Measurements from ENCODE around the gene TMEM203.
A peak's percentile ranks its signal among the peaks of the same experiment; 100 is the strongest.

TMEM203 gene

DNA sequence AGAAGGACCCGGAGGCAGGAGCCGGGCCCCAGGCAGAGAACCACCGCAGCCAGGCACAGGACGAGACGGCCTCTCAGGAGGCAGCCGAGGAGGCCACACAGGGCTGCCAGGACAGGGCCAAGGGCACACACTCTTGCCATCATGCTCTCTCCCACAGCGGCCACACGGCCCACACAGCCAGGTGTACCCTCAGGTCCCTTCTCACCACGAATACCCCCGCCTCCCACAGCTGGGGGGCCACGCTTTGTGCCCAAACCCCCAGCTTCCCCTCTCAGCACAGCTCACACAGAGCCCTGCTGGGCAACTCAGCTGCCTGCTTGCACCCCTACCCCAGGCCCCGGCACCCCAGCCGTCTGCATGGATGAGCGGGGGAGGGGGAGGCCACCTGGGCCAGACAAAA lies 11.7 kb downstream of the TMEM203 start:
- DNase-seq (ENCODE audit: low read depth): no peak

DNA sequence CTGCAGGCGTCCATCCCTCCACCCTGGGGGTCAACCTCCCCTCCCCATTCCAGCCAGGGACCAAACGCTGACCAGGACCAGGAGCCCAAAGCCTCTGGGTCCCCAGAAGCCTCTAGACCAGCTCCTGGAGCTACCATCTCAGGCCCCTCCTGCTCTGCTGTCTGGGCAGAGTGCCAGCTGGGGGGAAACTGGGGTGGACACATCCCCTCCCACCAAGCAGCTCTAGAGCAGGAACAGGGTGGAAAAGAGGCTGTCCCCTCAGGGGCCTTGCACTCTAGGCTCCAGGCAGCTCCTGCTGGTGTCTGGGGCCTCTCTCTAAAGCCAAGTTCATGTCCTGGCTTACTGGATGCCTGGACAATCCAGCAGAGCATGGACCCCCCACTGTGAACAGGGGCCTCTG lies 12.6 kb downstream of the TMEM203 start:
- no peak for DNase-seq (ENCODE audit: low read depth)

DNA sequence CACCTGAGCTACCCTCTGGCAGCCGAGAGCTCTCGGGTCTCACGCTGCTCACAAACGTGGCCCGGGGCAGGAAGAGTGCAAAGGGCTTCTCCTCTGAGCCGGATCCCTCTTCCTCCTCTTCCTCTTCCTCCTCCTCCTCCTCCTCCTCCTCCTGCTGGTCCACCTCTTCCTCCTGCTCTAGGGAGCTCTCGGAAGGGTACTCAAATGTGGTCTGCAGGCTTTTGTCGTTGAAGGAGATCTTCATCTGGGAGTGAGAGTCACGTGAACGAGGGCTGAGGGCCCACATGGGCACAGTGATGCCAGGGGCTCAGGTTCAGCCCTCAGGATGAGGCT lies 13.0 kb downstream of the TMEM203 start:
- DNase-seq (ENCODE audit: low read depth): no peak

DNA sequence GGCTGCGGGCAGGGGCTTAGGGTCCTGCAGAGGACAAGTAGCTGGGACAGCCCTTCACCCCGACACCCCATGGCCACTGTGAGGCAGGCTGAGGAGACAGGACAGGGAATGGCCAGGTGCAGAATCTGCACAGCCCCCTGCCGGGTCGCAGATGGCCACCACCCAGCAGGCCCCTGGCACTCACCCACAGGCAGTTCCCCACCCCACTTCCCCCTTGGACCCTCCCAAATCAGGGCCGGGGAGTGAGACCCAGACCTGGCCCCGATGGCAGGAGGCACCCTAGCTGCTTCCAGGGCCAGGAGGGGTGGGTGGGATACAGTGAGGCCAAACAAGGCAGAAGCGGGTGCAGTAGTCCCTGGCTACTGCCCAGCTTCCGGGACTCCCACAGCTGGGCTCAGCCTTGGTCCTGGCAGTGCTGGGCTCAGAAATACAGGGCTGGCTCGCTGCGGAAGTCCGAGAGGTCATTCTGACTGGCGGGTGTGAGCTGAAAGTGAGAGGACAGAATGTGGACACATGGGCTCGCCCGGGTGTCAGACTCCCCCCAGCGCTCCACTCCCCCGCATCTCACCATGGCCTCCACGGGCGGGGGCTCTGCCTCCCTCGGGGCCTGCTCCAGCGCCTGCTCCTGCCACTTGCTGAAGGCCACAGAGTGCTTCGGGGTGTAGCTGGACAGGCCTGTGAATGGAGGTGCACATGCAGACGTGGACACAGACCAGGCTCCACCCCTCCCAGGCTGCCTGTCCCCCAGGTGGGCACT lies 13.6 kb downstream of the TMEM203 start:
- DNase-seq (ENCODE audit: low read depth): no peak

DNA sequence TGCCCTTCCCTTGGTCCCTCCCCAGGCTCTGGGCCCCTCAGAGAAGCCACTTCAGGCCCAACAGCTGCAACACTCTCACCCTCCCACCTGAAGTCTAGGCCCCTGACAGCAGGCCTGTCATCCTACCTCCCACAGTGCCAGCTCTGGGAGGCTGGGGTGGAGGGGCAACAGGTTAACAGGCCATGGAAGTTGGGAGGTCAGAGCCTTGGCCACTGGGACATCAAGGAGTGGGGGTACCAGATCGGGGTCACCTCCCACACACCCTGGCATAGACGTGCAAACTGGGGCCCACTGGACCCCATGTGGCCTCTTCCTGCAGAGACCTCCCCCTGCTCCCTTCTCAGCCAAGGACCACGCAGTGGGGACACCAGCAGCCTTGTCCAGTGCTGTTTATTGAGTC lies 14.2 kb downstream of the TMEM203 start:
- DNase-seq (ENCODE audit: low read depth): no peak

DNA sequence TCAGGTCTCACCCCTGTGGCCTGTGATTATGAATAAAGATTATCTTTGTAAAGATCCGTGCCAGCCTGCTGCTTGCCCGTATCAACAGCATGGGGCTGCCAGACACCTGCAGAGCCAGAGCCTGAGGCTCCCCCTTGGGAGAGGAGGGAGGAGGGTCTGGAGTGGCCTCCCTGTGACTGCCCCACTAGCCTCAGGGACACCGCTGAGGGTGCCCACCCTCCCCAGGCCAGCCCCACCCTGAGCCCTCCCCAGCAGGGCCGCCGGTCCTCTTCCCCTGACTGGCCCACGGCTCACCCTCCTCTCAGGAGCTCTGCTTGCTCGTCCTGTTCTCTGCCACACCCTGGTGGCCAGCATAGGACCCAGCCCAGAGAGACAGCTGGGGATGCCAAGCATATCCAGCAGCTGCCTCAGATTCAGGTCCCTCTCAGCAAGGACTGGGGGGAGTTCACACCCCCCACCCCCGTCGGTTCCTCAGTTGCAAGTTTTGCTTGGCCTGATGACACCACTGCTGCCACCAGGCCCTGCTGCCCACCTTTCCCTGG lies 15.1 kb downstream of the TMEM203 start:
- DNase-seq (ENCODE audit: low read depth): no peak

DNA sequence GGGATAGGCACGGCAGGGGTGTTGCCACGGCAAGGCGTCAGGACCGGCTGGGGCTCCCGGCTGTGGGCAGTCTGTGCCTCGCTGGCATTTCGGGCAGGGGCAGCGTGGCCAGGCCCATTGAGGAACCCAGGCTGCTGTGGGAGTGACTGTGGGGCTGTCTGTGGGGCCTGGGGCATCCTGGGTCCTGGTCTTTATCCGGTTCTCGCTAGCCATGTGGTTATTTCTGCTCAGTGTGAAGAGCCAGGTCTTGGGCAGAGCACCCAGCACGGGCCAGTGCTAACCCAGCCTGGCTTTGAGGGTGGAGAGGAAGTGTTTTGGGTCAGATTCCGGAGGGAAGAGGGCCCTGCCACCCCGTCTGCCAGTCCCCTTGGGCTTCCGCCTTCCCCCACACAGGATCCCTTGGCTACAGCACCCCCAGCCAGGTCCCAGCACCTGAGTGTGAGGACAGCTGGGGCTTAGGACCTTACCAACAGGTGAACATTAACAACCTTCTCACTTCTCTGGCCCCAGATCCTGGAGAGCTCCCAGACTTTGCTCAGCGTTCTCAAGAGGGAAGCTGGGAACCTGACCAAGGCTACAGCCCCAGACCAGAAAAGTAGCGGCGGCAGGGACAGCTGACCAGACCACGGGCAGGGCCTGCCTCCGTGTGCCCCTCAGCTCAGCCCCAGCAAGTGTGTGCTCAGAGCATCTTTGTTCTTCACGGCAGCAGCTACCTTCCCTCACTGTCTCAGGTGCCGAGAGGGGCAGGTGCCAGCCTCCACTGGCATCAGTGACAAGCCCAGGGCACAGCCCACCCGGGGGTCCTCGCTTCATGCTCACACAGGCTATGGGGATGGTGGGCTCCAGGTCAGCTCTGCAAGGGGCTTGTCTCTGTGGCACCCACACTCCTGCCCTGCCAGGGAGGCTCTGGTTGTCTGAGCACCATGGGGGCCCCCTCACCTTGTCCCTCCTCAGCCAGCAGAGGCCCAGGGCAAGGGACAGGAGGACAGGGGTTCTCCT lies 15.9 kb downstream of the TMEM203 start:
- no peak for DNase-seq (ENCODE audit: low read depth)

DNA sequence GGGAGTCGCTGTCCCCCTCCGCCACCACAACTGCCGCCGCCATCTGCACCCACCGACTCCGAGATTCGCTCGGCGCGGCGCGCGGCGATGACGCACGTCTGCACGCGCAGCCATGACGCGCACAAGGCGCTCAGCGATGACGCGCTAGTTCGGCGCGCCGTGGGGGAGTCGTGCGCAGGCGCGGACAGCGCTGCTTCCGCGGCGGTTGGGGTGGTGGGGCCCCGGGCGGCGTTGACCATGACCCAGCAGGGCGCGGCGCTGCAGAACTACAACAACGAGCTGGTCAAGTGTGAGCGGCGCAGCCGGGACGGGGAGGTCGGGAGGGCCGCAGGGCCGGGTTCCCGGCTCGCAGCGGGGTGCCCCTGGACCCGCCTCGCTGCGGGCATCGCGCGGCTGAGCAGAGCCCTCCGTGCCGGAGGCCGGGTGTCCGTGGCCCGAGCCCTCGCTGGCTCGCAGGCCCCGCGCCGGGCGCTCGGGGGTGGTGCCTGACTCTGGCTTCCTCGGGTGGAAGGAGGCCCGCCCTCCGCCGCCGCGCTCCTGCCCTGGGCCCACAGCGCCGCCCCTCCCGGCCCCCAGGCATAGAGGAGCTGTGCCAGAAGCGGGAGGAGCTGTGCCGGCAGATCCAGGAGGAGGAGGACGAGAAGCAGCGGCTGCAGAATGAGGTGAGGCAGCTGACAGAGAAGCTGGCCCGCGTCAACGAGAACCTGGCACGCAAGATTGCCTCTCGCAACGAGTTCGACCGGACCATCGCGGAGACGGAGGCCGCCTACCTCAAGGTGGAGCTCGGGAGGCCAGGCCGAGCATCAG lies 16.8 kb downstream of the TMEM203 start, which contains the start of the genes ANAPC2 and SSNA1:
Gene ANAPC2 (minus strand): TSS at position 71 of the 807 bp plus-strand sequence. CDS start 28 bp downstream, at position 43.
Gene SSNA1 (plus strand): TSS at position 187 of the 807 bp plus-strand sequence. CDS start 51 bp downstream, at position 238.
- peak; percentile 83 for DNase-seq (ENCODE audit: low read depth)

DNA sequence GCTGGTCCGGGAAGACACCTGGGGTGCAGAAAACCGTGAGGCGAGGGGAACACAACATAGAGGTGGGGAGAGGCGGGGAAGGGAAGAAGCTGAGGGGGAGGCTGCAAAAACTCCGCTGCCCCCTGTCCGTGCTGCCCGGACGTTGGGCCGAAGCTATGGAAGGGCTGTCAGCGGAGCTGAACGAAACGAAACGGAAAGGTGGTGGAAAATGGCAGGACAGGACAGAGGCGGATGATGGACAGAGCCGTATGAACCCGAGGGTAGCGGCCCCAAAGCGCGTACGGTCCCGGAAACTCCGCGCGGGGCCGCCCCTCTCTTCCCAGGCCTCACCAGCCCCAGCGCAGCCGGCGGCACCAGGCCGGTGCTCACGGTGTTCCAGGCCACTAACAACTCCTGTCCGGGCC lies 17.4 kb downstream of the TMEM203 start:
- no peak for DNase-seq (ENCODE audit: low read depth)

DNA sequence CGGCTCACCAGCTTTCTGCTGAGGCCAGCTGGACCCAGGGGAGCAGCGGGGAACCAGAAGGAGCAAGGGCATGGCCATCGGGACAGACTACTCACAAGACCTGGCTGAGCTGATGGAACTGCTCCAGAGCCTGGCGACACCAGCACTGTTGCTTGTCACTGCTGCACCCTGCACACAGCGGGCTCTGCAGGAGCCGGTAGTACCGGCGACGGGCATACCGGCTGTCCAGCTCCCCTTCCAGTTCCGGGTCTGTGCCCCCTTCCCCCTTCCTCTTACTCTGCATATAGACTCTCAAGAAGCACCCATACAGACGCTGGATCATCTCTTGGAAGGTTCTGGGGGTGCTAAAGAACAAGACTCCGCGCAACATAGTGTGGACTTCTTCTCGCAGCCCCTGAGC lies 18.1 kb downstream of the TMEM203 start:
- no peak for DNase-seq (ENCODE audit: low read depth)

DNA sequence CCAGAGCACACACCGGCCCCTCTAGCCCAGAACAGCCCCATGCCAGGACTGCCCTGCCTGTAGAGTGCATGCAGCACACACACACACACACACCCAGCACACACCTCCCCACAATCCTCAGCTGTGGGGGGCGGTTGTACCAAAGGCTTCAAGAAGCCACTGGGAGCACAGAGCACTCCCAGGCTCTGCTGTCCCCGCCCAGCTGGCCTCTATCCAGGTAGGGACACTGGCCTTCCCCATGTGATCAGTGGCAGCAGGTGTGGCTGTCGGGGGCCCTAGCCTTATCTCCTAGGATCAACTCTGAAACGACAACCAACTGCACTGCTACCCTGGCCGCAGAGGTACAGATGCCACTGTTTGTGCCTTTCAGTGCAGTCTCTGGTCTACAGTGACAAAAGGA lies 19.1 kb downstream of the TMEM203 start:
- no peak for DNase-seq (ENCODE audit: low read depth)

DNA sequence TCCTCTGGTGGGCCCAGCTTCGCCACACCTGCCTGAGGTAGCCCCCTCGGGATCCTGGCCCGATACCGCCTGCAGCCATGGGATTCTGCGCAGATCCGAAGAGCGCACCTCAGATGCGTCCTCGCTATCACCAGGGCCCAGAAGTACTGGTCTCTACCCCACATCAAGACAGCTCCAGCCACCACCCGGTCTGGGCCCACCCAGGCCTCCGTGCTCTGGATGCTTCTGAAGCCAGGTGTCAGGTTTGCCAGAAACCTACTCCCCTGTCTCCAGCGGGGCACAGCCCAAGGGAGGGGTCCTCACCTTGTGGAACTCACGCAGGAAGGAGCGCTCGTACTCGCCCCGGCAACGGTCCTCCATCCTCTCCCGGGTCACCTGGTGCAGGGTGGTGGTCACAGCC lies 19.5 kb downstream of the TMEM203 start:
- no peak for DNase-seq (ENCODE audit: low read depth)

DNA sequence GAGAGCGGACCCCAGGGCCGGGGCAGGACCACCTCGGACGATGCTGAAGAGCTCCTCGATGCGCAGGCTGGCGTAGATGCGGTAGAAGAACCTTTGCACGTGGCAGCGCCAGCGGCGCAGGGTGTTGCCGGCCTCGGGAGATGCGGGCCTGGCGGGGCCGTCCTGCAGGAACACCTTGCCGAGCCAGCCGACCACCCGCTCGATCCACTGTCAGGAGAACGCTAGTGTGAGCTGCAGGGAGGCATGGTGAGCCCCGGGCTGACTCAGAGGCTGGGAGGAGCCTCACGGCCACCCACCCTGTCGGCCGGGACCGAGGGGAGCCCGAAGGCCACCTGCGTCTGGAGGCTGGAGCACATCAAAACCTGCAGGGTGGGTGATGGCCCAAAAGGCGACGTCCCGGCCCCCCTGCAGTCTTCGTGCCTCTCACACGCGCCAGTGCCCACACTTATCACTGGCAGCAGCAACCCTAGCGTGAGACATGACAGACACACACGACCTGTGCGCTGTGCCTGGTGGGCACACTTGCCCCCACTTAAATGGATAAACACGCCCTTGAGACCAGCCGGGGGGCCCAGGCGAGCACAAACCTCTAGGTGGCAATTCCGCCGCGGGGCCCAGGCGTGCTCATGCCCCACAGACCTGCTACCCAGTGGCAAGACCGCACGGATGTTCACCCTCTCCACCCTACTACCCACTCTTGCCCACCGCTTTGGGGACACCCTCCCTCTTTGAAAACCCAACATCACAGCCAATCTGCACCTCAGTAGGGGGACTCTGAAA lies 20.4 kb downstream of the TMEM203 start:
- no peak for DNase-seq (ENCODE audit: low read depth)

DNA sequence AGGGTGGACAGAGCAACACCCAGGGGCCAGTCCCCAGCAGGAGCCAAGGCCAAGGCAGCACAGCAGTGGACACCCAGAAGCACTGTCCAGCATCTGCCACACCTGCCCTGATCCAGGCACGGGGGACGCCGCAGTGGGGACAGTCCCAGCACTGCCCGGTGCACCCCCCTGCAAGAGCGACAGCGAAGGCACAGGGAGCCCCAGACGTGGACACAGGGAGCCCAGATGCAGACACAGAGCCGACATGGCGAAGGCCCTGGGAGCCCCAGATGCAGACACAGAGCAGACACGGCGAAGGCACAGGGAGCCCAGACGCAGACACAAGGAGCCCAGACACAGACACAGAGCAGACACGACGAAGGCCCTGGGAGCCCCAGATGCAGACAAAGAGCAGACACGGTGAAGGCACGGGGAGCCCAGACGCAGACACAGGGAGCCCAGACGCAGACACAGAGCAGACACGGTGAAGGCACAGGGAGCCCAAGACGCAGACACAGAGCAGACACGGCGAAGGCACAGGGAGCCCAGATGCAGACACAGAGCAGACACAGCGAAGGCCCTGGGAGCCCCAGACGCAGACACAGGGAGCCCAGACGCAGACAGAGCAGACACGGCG lies 21.4 kb downstream of the TMEM203 start:
- no peak for DNase-seq (ENCODE audit: low read depth)

DNA sequence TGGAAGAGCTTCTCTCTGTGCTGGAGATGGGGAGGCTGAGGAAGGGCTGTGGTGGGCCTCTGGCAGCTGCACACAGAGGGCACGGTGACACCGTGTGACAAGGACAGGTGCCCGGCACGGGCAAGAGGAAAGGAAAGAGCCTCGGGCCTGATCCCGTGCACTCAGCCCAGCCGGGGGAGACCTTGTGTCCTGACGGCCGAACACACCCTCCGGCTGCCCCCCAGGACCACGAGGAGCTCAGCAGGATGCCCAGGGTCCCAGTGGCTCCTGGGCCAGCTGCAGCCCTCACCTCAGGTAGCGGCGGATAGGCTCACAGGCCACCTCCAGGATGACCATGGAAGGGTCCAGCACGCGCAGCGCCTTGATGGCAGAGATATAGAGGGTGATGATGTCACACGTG lies 22.6 kb downstream of the TMEM203 start:
- no peak for DNase-seq (ENCODE audit: low read depth)

DNA sequence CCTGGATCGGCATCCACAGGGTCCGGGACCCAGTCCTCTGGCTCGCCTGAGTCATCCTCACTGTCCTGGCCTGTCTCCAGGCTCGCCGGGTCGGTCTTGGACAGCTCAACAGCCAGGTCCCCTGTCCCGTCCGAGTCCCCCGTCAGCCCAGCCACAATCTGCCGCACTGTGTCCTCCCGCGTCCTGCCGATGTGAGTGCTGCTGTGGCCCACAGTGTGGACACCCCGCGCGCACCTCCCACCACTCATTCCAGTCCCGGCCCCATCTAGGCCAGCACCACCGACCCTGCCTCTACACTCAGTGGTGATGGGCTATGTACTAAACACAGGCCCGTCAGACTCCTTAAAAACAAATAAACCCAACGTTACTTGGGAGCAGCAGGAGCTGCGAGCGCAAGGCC lies 23.8 kb downstream of the TMEM203 start:
- no peak for DNase-seq (ENCODE audit: low read depth)

DNA sequence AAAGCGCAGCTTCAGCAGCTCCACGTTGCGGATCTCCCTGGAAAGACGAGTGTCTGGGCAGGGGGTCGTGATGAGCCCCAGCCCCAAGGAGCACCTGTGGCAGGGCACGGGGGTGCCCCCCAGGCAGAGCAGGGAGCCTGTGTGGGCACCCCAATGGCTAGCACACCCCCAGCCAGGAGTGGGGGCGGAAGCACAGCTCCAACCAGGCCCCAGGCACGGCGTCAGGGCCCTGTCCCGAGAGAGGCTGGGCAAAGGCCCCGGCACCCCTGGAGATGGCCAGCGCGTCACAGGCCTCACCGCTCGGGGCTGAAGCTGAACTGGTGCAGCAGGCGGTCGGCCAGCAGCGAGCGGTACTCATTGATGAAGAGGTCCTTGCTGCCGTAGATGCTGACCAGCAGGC lies 25.0 kb downstream of the TMEM203 start:
- DNase-seq (ENCODE audit: low read depth): no peak

DNA sequence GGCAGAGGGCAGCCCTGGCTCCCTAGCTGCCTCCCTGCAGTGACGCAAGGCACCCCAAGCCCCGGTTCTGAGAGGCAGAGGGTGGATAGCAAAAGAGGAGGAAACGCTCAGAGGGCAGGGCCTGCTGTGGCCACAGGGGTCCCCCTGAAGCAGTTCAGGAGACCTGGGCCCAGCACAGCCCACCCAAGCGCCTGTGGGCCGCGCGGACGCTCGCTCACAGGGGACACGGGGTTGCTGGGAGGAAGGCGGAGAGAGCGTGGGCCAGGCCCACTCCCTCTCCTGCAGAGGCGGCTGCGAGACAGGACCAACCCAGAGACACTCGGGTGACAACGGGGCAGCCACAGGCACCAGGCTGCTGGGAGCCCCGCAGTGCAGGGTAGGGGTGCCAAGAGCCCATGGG lies 25.7 kb downstream of the TMEM203 start:
- DNase-seq (ENCODE audit: low read depth): no peak

DNA sequence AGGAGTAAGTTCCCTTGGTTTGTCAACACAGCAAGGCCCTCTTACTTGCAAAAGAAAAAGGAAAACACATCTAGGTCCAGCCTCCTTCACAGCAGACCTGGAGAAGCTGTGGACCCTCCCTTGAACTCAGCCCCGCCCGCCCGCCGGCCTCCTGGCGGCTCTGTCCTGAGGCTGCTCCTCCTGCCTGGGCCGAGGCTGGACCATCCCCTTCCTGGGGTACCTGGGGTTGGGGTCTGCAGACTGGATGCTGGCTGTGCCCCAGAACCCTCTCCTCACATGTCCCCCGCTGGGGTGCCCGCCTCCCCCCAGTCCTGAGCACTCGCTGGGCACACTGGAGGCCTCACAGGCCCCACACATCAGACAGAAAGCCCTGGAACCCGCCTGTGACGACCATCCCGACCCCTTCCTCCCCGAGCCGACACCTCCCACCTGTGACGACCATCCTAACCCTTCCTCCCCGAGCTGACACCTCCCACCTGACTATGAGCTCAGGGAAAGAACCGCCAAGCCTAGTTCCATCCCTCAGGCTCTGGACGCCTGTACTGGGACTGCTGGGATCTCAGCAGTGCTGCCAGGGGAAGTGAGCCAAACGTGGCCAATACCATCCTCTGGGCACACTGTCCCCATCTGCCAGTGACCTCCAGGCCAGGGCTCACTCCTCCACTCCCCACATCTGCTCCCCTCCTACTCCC lies 26.4 kb downstream of the TMEM203 start:
- no peak for DNase-seq (ENCODE audit: low read depth)
